NCI-H1417 treated with DMSO at 0.1 percent for 48 hours (cell line): Measurements from ENCODE around the gene CEP85L.
A peak's percentile ranks its signal among the peaks of the same experiment; 100 is the strongest.

Experiments used
- DNase-seq: peaks from one replicate; lab custom pipeline; 2025; lab: John Stamatoyannopoulos, UW

Gene CEP85L

GRCh38 chr6:118660218-118660569 is 8.8 kb upstream of the CEP85L start:
- DNase-seq = peak; percentile 64

GRCh38 chr6:118659513-118660217 is 8.3 kb upstream of the CEP85L start:
- no peak for DNase-seq

- no peak for DNase-seq
Measured at GRCh38 chr6:118656847-118657451, 5.6 kb upstream of the CEP85L start.

GRCh38 chr6:118652051-118652615 is 742 bp upstream of the CEP85L start:
- no peak for DNase-seq

GRCh38 chr6:118650582-118651281 is 659 bp downstream of the CEP85L start:
- no peak for DNase-seq

GRCh38 chr6:118649918-118650581 is 1.3 kb downstream of the CEP85L start:
- DNase-seq = no peak

- no peak for DNase-seq
Measured at GRCh38 chr6:118648866-118649554, 2.4 kb downstream of the CEP85L start.

- no peak for DNase-seq
Measured at GRCh38 chr6:118646977-118647376, 4.4 kb downstream of the CEP85L start.

GRCh38 chr6:118645395-118645794 is 6.0 kb downstream of the CEP85L start:
- DNase-seq = no peak

- no peak for DNase-seq
Measured at GRCh38 chr6:118644007-118644406, 7.4 kb downstream of the CEP85L start.

GRCh38 chr6:118641042-118641441 is 10.3 kb downstream of the CEP85L start:
- no peak for DNase-seq

GRCh38 chr6:118639054-118639964 is 12.1 kb downstream of the CEP85L start:
- no peak for DNase-seq

GRCh38 chr6:118638288-118638687 is 13.1 kb downstream of the CEP85L start:
- no peak for DNase-seq

GRCh38 chr6:118635909-118636735 is 15.3 kb downstream of the CEP85L start:
- no peak for DNase-seq

- no peak for DNase-seq
Measured at GRCh38 chr6:118632359-118632758, 19.0 kb downstream of the CEP85L start.

GRCh38 chr6:118630923-118631322 is 20.5 kb downstream of the CEP85L start:
- no peak for DNase-seq

- DNase-seq = no peak
Measured at GRCh38 chr6:118630067-118630466, 21.3 kb downstream of the CEP85L start.

- DNase-seq = no peak
Measured at GRCh38 chr6:118627724-118628123, 23.7 kb downstream of the CEP85L start.

- no peak for DNase-seq
Measured at GRCh38 chr6:118625833-118626232, 25.6 kb downstream of the CEP85L start.
